GM12875 (cell line): ENCODE measurements around the gene RASSF5.

ENCODE experiments used
- H3K4me3 ChIP-seq: one replicate; pipeline ENCODE4 v1.5.1; 2011; ENCODE audit warnings: low read depth, low read length, control low read depth
- TF ChIP-seq, protein P1 (sequence below): IDR thresholded peaks from 2 replicates; pipeline ENCODE4 v1.5.1; 2011; ENCODE audit warnings: low read depth, mild to moderate bottlenecking, control low read depth, inconsistent platforms, low read length, moderate library complexity, borderline replicate concordance; ENCODE audit not compliant: insufficient read depth

RASSF5 gene

DNA sequence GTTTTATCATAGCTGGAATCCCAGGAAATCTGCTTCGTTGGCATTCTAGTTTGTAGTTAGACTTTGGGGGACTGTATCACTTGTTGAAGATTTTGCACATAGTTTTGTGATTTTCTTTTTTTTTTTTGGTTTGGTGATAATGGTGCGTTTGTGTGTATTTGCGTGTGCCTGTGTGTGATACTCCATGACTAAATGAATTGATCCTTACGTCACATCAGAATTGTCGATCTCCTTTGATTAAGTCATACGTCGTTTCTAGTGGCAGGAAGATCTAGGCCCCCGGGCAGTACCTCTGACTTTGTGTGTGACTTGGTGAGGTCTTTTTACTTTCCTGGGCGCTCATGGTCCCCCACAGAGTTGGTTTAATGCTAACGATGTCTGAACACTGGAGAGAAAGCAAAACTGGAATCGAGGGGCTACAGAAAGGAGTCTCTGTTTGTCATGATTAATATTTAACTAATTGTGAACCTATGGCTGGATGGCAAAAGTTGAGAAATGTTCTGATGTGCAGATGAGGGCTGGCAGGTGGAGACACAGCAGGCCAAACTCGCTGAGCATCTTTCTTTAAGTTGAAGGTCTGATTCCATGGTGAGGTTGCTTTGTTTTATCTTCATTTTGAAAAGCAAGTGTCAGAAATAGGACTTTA is 2.4 kb downstream of the RASSF5 start:
- TF ChIP-seq, protein P1, sequence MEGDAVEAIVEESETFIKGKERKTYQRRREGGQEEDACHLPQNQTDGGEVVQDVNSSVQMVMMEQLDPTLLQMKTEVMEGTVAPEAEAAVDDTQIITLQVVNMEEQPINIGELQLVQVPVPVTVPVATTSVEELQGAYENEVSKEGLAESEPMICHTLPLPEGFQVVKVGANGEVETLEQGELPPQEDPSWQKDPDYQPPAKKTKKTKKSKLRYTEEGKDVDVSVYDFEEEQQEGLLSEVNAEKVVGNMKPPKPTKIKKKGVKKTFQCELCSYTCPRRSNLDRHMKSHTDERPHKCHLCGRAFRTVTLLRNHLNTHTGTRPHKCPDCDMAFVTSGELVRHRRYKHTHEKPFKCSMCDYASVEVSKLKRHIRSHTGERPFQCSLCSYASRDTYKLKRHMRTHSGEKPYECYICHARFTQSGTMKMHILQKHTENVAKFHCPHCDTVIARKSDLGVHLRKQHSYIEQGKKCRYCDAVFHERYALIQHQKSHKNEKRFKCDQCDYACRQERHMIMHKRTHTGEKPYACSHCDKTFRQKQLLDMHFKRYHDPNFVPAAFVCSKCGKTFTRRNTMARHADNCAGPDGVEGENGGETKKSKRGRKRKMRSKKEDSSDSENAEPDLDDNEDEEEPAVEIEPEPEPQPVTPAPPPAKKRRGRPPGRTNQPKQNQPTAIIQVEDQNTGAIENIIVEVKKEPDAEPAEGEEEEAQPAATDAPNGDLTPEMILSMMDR, result no peak
- no peak overlapping the region for H3K4me3 ChIP-seq

DNA sequence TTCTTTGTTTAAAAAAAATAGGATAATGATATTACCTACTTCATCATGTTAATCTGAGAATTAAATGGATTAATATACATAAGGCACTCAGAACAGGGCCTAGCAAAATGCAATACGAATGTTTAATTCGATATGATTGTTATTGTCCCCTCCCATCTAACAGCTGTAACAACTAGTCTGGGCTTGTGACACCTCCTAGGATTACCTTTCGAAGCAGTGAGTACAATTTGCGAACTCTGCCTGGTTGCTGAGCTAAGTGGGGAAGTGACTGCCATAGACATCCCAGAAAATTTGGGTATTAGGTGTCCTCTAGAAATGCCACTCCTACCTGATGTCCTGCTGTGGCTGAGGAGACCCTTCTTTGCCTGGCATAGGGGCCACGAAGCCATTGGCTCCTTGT is 3.0 kb downstream of the RASSF5 start:
- TF ChIP-seq, protein P1, result no peak
- no peak overlapping the region for H3K4me3 ChIP-seq

DNA sequence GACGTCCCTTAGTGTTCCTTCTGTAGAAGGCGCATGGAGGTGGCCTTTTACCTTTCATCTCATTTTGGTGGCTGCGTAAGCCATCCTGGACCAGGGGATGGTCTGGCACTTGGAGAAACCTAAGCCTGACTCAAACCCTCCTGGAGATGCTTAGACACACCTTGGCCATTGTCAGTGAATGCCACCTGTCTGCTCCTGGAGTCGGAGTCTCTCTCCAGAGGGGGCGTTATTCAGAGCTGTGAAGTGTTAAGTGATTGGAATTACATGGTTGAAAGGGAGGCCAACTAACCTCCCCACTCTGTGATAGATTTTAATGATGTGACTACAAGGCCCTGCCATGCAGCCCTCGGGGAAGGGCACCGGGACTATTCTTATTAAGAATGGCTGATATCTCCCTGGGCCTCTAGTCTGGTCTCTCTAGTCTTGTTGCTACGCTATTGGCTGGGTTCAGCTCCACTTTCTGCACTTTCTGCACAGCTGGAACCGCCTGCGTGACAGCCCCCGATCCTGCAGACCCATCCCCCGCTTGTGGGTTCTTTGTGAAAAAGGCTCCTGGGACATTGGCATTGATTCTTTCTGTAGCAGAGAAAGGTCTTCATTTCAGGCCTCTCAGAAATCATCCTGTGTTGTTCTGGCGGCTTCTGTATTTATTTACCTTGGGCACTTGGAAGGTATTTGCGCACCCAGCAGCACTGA is 4.2 kb downstream of the RASSF5 start:
- TF ChIP-seq, protein P1, result no peak
- H3K4me3 ChIP-seq, result no peak overlapping the region

DNA sequence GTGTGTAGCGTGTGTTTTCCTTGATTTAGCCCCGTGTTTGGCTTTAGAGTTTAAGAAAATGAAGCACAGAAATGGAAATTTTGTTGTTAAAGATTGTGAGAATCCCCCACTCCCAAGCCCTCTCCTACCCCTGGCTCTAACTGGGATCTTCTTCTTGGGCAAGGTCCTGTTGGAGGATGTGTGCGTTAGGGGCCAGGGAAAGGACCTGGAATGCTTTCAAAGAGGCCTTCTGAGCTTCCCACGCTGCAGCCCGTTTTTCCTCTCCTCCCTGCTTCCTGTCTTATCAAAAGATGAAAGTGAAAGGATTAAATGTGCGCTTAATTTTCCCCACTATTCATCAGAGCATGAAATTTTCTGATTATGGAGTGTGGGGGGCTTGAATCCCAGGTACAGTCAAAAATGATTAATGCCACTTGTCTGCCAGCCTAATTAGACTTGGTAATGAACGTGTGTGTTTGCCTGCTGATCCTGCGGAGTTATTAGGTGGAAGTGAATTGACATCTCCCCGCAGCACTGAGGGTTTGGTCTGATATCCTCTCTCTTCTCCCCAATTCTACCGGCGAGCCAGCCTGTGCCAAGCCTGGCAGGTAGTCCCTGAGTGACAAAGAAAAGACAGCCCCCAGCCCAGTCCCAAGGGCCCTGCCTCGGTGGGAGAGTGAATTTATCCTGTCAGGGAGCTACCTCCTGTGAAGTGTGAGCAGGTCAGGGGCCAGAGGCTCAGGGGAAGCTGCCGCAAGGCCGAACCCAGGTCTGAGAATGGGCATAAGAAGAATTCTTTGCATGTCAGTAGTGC is 4.9 kb downstream of the RASSF5 start:
- no peak overlapping the region for H3K4me3 ChIP-seq
- TF ChIP-seq, protein P1, result no peak

DNA sequence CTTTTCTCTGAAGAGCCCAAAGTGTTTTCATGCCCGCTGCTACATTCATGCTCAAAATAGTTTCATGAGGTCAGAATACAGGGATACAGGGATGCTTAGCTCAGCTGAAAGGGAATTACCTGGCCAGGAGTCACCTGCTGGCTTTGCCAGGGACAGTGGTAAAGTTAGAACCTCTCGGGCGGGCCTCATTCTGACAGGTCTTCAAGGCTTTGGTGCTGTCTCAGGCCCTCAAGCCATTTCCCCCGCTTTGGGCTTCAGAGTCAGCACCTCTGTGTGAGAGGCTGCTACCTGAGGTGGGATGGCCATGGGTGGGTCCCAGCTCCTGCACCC is 5.5 kb downstream of the RASSF5 start:
- no peak overlapping the region for H3K4me3 ChIP-seq
- TF ChIP-seq, protein P1, result no peak

DNA sequence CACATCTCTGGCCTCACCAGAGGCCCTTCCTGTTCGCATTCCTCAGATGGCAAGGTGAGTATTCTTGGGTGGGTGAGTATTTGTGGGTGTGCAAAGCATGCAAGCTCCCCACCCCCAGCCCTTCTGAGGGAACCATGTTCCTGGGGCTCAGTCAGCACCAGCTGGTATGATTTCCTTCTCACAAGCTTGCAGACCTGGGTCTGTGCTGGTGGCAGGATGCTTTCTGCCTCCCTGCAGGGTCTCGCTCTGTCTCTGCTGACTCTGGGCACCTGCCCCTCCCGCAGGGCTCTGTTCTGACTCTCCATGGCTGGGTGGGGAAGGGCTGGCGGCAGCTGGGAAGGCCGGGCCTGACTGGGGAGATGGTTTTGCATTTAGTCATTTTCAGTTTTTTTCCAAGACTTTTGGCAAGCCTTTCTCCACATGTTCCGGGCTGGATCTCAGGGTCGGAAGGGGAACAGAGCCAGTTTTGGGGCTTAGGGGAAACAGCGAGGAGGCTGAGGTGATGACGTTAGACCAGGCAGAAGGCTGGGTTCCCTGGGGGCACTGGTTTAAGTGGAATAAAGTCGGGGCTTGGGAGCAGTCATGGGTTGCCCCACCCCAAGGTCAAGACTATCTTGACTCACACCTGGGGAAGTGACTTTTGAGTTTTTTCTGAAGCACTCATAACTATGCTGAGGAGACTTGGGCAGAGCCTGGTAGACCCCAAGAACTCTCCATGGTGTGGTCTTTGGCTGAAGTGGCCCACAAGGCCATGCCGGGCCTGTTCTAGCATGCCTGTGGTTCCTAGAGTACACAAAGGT is 6.2 kb downstream of the RASSF5 start:
- TF ChIP-seq, protein P1, result no peak
- no peak overlapping the region for H3K4me3 ChIP-seq
